DLD1 (cell line): Measurements from ENCODE around the gene SLC19A2.

Source experiments
- in situ Hi-C: cut with HindIII; loops from 2 replicates; pipeline ENCODE4 v1.10.0; 2017; ENCODE audit warnings: low sequenced_read_pairs

SLC19A2 gene

DNA sequence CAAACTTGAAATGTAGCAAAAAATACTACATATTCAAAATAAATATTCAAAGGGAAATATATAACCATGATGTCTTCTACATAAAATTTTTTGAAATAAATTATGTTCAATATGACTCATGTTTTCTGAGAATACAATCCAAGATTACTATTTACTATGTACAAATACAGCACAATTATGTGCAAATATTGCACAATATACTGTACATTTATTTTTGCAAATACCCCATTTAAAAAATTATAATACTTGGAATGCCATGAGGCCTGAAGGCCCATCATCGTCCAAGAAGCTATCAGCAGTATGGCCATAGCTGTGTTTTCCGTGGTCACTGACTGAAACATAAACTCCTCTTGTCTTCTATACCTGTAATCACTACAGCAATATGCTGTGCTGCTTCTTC is 70.8 kb downstream of the SLC19A2 start:
- in situ Hi-C loops: no loop called here
